ENCODE data around the gene NDUFA8.

NDUFA8 gene

GRCh38 chr9:122134822-122135528 is 24.6 kb downstream of the NDUFA8 start:
- no peak for TF ChIP-seq CTCF (IDR thresholded peaks at IDR 0.05; ENCODE audit: control insufficient read depth, insufficient read depth, low read depth, low read length, missing control alignments)
- no peak for DNase-seq (ENCODE audit: low read depth)
- no peak overlapping the region for H3K4me3 ChIP-seq (ENCODE audit: control insufficient read depth, low read depth, low read length)

GRCh38 chr9:122133984-122134535 is 25.5 kb downstream of the NDUFA8 start:
- DNase-seq (ENCODE audit: low read depth), result no peak
- no peak overlapping the region for H3K4me3 ChIP-seq (ENCODE audit: control insufficient read depth, low read depth, low read length)
- TF ChIP-seq CTCF (IDR thresholded peaks at IDR 0.05; ENCODE audit: control insufficient read depth, insufficient read depth, low read depth, low read length, missing control alignments), result no peak

- no peak overlapping the region for H3K4me3 ChIP-seq (ENCODE audit: control insufficient read depth, low read depth, low read length)
- no peak for DNase-seq (ENCODE audit: low read depth)
- no peak for TF ChIP-seq CTCF (IDR thresholded peaks at IDR 0.05; ENCODE audit: control insufficient read depth, insufficient read depth, low read depth, low read length, missing control alignments)
Measured at GRCh38 chr9:122133263-122133983, 26.2 kb downstream of the NDUFA8 start.

- no peak for DNase-seq (ENCODE audit: low read depth)
- no peak for TF ChIP-seq CTCF (IDR thresholded peaks at IDR 0.05; ENCODE audit: control insufficient read depth, insufficient read depth, low read depth, low read length, missing control alignments)
Measured at GRCh38 chr9:122132539-122132938, 27.0 kb downstream of the NDUFA8 start.

GRCh38 chr9:122131401-122132001 is 28.1 kb downstream of the NDUFA8 start:
- DNase-seq (ENCODE audit: low read depth), result no peak
- no peak for TF ChIP-seq CTCF (IDR thresholded peaks at IDR 0.05; ENCODE audit: control insufficient read depth, insufficient read depth, low read depth, low read length, missing control alignments)
- no peak overlapping the region for H3K4me3 ChIP-seq (ENCODE audit: control insufficient read depth, low read depth, low read length)

More at GRCh38 chr9:122132539-122132938, 27.0 kb downstream of the NDUFA8 start:
- H3K4me3 ChIP-seq (ENCODE audit: control insufficient read depth, low read depth, low read length), result no peak overlapping the region

GRCh38 chr9:122130837-122131236 is 28.7 kb downstream of the NDUFA8 start:
- no peak overlapping the region for H3K4me3 ChIP-seq (ENCODE audit: control insufficient read depth, low read depth, low read length)
- DNase-seq (ENCODE audit: low read depth), result no peak
- TF ChIP-seq CTCF (IDR thresholded peaks at IDR 0.05; ENCODE audit: control insufficient read depth, insufficient read depth, low read depth, low read length, missing control alignments), result no peak

All from AG09309 (cell line).